Amygdala (tissue), 56 donors: ENCODE data around the gene AGMO.

ENCODE experiments used
- DNase-seq, 56 donors: peaks; one replicate each; lab custom pipeline; 2025; lab: John Stamatoyannopoulos, UW

AGMO gene

GRCh38 chr7:15463801-15464666 is 97.8 kb downstream of the AGMO start:
- no peak for DNase-seq

GRCh38 chr7:15462721-15463389 is 99.0 kb downstream of the AGMO start:
- no peak for DNase-seq

DNA sequence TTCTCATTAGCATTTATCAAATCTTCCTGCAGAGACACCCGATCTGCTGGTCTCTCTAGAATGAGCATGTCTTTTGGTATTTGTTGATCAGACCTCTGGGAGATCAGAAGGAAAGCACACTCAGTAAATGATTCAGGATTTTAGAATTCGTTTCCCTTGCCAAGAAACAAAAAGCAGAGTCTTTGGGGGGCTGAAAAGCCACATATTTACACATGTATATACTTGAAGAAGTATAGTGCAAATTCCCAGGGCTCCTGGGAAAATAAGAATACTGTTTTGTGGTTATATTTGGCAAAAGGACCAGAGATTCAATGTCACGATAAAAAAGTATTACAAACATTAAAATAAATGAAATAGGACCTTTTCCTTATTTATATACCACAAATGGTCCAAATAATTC is 100.2 kb downstream of the AGMO start:
- DNase-seq, result no peak

DNA sequence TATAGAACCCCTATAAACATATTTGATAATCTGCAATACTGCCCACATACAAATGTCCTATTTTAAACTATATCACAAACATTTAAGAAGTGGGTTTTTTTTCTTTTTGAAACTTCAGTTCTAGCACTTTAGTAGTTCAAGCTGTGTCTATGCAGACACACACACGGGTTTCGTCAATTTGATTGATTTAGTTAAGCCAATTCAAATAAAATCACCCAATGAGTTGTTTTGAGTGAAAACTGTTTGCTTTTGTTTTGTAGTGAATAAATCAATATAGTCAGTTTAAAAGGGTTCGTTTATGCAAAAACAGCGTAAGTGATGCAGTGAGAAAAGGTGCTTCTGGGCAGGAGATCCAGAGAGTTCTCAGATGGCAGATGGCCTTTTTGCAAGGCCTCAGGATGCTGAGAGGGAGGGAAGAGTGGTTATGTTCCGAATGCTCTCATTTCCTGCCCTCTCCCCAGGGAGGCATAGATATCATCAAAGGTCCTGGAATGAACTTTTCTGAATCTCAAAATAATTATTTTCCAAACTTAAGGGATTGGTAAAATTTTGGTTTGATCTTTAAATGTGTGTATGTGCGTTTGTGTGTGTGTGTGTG is 102.7 kb downstream of the AGMO start:
- DNase-seq, result no peak

DNA sequence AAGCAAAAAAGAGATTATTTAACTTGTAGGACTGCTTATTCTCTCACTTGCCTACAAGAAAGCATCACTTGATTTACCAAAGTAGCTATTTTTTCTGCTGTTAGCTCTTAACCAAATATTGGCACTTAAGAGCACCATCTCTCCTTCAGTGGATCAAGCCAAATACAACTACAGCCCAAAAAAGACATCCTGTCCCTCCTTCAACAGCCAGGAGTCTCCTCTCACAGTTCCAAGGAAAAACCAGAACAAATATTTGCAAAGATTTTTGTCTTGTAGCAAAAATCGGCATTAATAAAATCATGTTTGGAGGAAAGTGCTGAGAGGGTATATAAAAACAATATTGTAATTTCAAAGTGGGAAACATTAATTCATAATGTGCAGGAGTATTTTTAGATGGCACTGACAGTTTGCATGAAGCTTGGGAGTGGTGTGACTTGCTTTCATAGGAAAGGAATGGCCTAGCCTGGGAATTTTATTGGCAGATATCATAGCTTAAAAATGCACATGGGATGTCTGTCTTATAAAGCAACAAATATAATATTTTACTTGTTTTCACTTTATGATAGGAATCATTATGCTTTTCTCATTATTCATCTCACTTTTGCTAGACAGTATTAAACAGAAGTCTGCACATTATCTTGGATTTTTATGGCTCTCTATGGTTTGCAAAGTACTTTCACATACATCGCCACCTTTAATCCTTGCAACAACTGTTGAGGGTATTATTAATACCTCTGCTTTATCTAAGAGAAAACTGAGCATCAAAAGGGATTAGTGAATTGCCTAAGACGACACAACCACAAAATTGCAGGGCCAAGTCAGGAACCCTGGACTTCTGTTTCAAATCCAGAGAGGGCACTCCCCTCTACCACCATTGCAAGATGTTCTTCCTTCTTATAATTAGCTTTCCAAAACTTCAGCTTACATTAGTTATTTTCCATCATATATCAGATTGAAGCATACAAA is 103.5 kb downstream of the AGMO start:
- no peak for DNase-seq

DNA sequence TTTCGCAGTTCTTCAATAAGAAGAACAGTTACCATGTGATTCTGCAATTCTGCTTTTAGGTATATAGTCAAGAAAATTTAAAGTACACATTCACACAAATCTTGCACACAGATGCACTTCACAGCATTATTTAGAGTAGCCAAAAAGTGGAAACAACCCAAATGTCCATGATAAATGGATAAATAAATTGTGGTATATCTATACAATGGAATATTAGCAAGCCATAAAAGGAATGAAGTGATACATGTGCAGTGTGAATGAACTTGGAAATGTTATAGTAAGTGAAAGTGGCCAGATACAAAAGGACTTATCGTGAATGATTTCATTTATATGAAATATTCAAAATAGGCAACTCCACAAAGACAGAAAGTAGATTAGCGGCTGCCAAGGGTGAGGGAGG is 109.1 kb downstream of the AGMO start:
- DNase-seq, result no peak

GRCh38 chr7:15446722-15447121 is 115.1 kb downstream of the AGMO start:
- DNase-seq, result no peak

DNA sequence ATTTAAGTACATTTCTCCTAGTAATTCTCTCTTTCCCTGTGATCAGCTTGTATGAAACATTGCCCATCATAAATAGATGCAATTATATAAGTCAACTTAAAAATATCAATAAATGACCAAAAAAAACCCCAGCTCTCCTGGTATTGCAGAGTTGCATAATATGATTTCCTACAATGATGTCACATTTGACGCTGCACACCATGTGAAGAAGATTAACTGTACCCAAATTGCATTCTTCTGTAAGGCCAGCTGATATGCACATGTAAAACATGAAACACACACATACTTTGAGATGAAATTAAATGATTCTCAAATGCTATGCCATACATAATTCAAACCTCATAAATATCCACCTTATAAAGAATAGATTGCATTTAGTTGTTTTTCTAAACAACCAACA is 115.5 kb downstream of the AGMO start:
- DNase-seq, result no peak

DNA sequence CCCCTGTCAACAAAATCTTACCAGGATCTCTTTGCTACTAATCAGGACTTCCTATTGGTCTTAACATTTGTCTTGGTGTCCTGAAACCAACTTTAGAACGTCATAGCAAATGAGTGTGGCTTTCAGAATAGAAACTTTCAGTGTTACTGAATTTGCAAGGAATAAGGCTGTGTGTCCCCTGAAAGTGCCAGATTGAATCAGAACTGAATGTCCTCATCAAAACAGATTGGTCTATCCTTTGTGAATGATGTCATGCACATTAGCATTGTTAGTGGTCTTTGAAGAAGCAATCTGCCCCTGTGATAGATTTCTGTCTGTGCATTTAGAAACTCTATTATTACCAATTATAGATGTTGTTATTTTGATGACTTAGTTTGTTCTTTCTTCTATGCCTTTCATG is 119.9 kb downstream of the AGMO start:
- DNase-seq, result no peak

- no peak for DNase-seq
Observed at GRCh38 chr7:15440482-15440881, 121.3 kb downstream of the AGMO start.

- DNase-seq, result no peak
Observed at GRCh38 chr7:15439853-15440252, 122.0 kb downstream of the AGMO start.

DNA sequence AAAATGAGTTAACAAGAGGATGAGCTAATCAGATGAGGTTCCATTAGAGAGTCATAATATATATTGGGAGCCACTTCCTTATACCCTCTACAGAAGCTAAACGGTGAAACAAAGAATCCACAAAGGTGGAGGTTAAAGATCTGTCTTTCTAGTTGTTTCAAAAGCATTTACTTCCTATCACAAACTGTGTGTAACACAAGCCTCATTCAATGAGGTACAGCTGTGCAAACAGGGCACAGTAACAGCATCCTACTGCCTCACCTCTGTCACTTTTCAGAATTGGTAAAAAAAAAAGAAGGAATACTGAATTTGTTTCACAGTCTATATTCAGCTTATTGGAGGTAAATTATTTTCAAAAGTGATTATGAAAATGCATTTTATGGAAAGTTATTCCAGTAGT is 128.7 kb downstream of the AGMO start:
- no peak for DNase-seq

DNA sequence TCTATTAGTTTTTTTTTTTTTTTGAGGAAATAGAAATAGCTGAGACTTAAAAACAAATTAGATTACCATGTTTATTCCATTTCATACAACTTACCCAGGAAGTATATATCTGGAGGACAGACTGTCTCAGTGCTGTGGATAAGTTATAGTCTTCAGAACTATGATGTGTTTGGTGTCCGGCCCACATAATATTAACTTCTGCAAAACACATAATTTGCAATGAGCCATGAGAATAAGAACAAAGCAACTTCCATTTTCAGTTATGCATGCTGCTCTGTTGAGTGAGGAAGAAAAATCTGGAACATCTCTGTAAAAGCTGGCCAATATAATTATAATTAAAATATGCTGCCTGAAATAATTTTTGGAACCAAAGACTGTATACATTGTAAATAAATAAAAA is 130.9 kb downstream of the AGMO start:
- no peak for DNase-seq

DNA sequence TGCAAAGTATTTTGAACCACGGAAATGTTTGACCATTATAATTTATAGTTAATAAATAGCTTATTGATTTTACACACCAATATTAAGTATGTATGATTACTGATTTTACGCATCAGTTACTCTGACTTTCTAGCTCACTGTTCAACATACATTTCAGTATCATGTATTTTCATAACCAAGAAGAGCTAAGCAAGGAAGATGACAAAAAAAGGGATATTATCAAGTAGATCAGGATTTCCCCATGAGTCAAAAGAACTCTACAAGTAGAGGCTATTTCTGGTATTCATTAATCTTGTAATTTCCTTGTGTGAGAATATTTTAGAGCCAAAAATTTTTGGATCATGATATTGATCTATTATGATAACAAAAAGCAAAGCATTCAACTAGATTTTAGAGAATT is 131.6 kb downstream of the AGMO start:
- no peak for DNase-seq

DNA sequence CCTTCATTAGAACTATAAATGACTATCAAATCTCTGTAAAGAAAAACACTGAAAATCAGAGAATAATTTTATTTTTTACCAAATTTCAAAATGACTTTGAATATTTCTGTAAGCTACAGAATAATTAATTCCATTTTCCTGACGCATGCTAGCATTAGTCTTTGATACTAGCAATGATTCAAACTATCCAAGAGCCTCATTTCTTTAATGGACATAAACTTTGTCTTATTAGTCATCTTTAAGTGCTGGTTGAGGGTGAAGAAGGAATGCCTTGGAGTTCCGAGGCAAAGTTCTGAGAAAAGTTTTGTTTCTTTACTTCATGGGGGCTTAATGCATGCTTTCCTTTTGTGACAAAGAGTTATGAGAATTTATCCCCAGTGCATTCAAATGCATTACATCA is 137.3 kb downstream of the AGMO start:
- no peak for DNase-seq

DNA sequence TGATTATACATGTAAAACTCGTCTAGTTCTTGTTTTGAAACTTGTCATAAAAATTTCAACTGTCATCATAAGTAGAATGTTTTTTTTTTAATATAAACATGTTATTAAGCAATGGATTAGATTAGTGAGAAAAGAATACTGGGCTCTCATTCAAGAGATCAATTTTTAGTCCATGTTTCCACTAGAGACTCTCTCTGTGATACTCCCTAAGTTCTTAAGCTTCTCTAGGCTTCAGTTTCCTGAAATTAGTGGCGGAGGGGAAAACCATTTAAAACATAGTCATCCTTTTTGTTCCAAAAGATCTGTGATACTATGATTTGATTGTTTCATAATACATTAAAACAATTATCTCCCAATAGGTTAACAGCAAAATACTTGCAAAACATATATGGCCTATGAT is 142.2 kb downstream of the AGMO start:
- no peak for DNase-seq

- DNase-seq, result no peak
Observed at GRCh38 chr7:15418264-15418663, 143.6 kb downstream of the AGMO start.

- DNase-seq, result no peak
Observed at GRCh38 chr7:15417341-15417988, 144.3 kb downstream of the AGMO start.

DNA sequence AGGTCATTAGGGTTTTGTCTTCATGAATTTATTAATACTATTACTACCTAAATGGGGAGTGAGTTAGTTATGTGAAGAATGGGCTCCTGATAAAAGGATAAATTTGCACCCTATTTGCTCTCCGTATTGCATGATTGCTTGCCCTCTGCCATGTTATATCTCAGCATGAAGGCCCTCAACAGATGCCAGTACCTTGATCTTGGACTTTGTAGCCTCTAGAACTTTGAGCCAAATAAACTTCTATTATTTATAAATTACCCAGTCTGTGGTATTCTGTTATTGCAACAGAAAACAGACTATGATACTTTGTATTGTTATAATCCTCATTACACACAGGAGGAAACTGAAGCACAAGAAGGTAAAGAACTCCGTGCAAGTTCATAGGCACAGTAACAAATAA is 150.8 kb downstream of the AGMO start:
- no peak for DNase-seq

DNA sequence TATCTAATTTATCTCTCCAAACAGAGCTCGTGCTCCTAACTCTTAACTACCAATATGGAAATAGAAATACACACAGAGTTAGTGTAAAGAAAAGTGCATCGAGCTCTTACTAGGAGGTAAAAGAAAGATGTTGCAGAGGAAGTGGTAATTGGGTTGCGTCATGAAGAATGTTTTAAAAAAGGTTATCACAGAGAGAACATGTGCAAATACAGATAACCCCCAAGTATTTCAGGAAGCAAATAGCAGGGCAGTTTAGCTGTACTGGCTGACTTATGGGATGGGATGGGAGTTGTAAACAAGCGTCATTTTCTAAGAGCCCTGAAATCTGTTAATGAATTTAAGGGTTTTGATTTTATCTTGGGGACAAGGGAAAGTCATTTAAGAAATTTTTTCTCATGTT is 153.9 kb downstream of the AGMO start:
- DNase-seq, result no peak
